Measurements from ENCODE around the gene CD79A.

The CD79A gene

DNA sequence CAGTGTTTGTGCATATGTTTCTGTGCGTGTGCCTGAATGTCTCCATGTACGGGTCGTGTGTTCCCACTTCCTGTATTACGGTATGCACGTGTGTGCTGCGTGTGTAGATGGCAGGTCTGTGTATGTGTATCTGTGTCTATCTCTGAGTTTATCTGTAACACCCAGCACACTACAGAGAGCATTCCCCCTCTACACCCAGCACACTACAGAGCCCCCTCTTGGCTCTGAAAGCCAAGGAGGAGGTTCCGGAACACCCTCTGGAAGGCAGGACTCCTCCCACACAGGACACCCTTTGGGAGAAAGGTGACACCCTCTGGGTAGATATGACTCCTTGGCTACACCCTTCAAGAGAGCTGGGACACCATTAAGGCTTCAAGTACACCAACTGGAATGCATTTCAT is 53.2 kb downstream of the CD79A start:
- DNase-seq (ENCODE audit: low read depth in 4 of 4, low spot score in 1 of 4): no peak

All from stimulated activated CD4-positive, alpha-beta T cell treated with anti-CD3 and anti-CD28 coated beads, Interleukin-1b, Interleukin-23, amount 100 ng/mL, for 24 hours (primary cell).